ENCODE measurements around the gene SLC12A7.

Gene SLC12A7

DNA sequence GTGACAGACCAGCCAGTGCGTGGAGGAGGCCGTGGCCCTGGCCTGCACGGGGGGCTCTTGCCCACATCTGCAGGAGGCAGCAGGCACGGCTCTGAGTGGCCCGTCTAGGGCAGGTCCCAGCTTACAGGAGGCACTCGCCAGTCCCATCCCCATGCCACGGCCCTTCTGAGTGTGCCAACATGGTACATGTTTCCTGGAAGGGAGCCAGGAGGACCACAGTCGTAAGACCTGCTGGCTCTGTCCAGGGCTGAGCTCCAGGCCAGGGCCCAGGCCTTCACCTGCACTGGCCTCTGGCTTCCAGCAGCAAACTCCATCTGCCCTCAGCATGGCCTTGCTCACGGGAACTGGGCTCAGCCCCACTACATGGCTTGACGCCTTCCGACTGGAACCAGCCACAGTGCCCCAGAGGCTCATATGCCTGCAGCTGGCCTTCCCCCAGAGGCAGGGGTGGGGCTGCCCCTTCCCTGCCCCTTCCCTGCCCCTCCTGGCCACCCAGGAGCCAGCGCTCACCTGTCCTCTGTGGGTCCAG lies 99.5 kb downstream of the SLC12A7 start:
- no peak overlapping the region for H3K27ac ChIP-seq
- TF ChIP-seq, protein P1, sequence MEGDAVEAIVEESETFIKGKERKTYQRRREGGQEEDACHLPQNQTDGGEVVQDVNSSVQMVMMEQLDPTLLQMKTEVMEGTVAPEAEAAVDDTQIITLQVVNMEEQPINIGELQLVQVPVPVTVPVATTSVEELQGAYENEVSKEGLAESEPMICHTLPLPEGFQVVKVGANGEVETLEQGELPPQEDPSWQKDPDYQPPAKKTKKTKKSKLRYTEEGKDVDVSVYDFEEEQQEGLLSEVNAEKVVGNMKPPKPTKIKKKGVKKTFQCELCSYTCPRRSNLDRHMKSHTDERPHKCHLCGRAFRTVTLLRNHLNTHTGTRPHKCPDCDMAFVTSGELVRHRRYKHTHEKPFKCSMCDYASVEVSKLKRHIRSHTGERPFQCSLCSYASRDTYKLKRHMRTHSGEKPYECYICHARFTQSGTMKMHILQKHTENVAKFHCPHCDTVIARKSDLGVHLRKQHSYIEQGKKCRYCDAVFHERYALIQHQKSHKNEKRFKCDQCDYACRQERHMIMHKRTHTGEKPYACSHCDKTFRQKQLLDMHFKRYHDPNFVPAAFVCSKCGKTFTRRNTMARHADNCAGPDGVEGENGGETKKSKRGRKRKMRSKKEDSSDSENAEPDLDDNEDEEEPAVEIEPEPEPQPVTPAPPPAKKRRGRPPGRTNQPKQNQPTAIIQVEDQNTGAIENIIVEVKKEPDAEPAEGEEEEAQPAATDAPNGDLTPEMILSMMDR (conservative IDR thresholded peaks at IDR 0.05): no peak
- no peak for TF ChIP-seq ZFX (IDR thresholded peaks at IDR 0.05)

DNA sequence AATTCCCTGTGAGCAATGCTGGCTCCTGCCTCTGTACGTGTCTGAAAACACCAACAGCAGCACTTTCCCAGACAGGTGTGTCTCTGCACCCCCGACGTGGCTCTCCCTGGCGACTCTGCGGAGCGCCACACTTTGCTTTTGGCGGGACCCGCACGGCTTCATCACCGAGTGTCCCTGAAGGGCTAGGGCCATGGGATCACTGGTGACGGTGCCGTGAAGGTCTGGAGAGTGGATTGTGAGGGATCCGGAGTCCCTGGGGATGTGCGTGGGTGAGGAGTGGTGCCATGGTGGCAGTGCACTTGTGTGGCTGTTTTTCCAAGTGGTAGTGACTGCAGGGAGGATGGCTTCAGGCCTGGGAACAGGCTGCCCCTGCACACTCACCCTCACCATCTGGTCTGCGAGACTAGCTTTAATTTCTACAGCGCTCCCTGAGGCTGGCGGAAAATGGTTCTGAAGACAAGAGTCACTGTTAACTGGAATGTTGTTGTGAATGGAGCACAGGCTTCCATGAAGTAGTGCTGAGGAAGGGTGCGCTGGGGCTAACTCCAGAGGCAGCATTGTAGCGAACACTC lies 100.0 kb downstream of the SLC12A7 start:
- no peak overlapping the region for H3K27ac ChIP-seq
- TF ChIP-seq ZFX (IDR thresholded peaks at IDR 0.05): no peak
- TF ChIP-seq, protein P1 (conservative IDR thresholded peaks at IDR 0.05): no peak

- TF ChIP-seq ZFX (IDR thresholded peaks at IDR 0.05): no peak
- TF ChIP-seq, protein P1 (conservative IDR thresholded peaks at IDR 0.05): peak; percentile 89
- no peak overlapping the region for H3K27ac ChIP-seq
These were observed 100.6 kb downstream of the SLC12A7 start for GRCh38 chr5:1011226-1011631.

DNA sequence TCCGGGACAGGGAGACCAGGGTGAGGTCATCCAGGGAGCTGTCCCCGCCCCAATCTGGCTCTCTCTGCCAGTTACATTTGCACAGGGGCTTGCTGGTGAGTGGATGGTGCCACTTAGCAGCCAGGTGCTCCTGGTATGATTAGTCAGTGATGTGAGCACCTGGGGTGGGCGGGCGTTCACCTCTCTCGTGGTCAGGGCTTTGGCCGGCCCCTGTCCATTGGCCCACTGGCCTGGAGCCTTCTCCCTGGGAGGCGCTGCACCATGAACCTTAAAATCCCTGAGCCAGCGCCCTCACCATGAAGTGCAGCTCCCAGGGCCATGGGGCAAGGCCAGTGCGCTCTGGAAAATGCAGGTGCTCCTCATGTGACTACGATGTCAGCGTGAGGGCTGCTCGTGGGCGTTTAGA lies 101.2 kb downstream of the SLC12A7 start:
- no peak overlapping the region for H3K27ac ChIP-seq
- TF ChIP-seq, protein P1 (conservative IDR thresholded peaks at IDR 0.05): no peak
- TF ChIP-seq ZFX (IDR thresholded peaks at IDR 0.05): no peak

- no peak overlapping the region for H3K27ac ChIP-seq
- no peak for TF ChIP-seq ZFX (IDR thresholded peaks at IDR 0.05)
- TF ChIP-seq, protein P1 (conservative IDR thresholded peaks at IDR 0.05): no peak
These were observed 101.7 kb downstream of the SLC12A7 start for GRCh38 chr5:1010181-1010510.

GRCh38 chr5:1009359-1010180 lies 102.3 kb downstream of the SLC12A7 start:
- H3K27ac ChIP-seq: peak overlapping the region; percentile 21; the same call in 1 of the 2 replicates
- TF ChIP-seq, protein P1 (conservative IDR thresholded peaks at IDR 0.05): no peak
- TF ChIP-seq ZFX (IDR thresholded peaks at IDR 0.05): no peak
